ENCODE measurements around the gene LIPG. TPM values are rescaled to one million over a fixed set of nuclear protein-coding genes. Genes with fewer than 3 reads are reported as not detected.
"Not testable (repeated sequence)": the region's sequence is repeated elsewhere in the genome, so short reads cannot be mapped to it uniquely, and the experiment has no call there.

Gene LIPG
- total RNA-seq, 1 donor from 2014 or later = 1.5 TPM

GRCh38 chr18:49573835-49574234 is 12.0 kb downstream of the LIPG start:
- DNase-seq (ENCODE audit: low spot score) = no peak
- no peaks in the 10 kb centered on the region for H3K36me3 Mint-ChIP-seq (ENCODE audit: low read depth)
- no peak overlapping the region for H3K4me3 Mint-ChIP-seq (ENCODE audit: unreplicated experiment)
- H3K27me3 Mint-ChIP-seq (ENCODE audit: low read depth) = no peaks in the 10 kb centered on the region
- no peaks in the 10 kb centered on the region for H3K4me1 Mint-ChIP-seq (ENCODE audit: low read depth)
- H3K27ac Mint-ChIP-seq (ENCODE audit: unreplicated experiment) = no peak overlapping the region
- TF ChIP-seq CTCF (IDR thresholded peaks at IDR 0.05) = no peak
- no peaks in the 10 kb centered on the region for H3K9me3 Mint-ChIP-seq (ENCODE audit: low read depth)

- H3K9me3 Mint-ChIP-seq (ENCODE audit: low read depth); H3K27me3 Mint-ChIP-seq (ENCODE audit: low read depth); H3K4me1 Mint-ChIP-seq (ENCODE audit: low read depth); H3K36me3 Mint-ChIP-seq (ENCODE audit: low read depth); H3K4me3 Mint-ChIP-seq (ENCODE audit: unreplicated experiment); DNase-seq (ENCODE audit: low spot score); H3K27ac Mint-ChIP-seq (ENCODE audit: unreplicated experiment): not testable (repeated sequence)
Measured at GRCh38 chr18:49579041-49579440, 17.2 kb downstream of the LIPG start.

GRCh38 chr18:49579583-49579982 is 17.7 kb downstream of the LIPG start:
- not testable (repeated sequence) for H3K27me3 Mint-ChIP-seq (ENCODE audit: low read depth); H3K4me1 Mint-ChIP-seq (ENCODE audit: low read depth); H3K4me3 Mint-ChIP-seq (ENCODE audit: unreplicated experiment); H3K9me3 Mint-ChIP-seq (ENCODE audit: low read depth); H3K27ac Mint-ChIP-seq (ENCODE audit: unreplicated experiment); H3K36me3 Mint-ChIP-seq (ENCODE audit: low read depth); DNase-seq (ENCODE audit: low spot score)

GRCh38 chr18:49580279-49580678 is 18.4 kb downstream of the LIPG start:
- H3K9me3 Mint-ChIP-seq (ENCODE audit: low read depth) = no peaks in the 10 kb centered on the region
- H3K4me1 Mint-ChIP-seq (ENCODE audit: low read depth) = no peaks in the 10 kb centered on the region
- no peak for TF ChIP-seq CTCF (IDR thresholded peaks at IDR 0.05)
- H3K27me3 Mint-ChIP-seq (ENCODE audit: low read depth) = peaks cover 9% of the 10 kb centered on the region
- DNase-seq (ENCODE audit: low spot score) = no peak
- H3K27ac Mint-ChIP-seq (ENCODE audit: unreplicated experiment) = no peak overlapping the region
- H3K36me3 Mint-ChIP-seq (ENCODE audit: low read depth) = no peaks in the 10 kb centered on the region
- H3K4me3 Mint-ChIP-seq (ENCODE audit: unreplicated experiment) = no peak overlapping the region

GRCh38 chr18:49581371-49581770 is 19.5 kb downstream of the LIPG start:
- Mint-ChIP-seq H3K9me3 (ENCODE audit: low read depth) (no peaks in the 10 kb centered on the region), H3K4me3 (ENCODE audit: unreplicated experiment) (no peak overlapping the region)
- no peak for DNase-seq (ENCODE audit: low spot score)

GRCh38 chr18:49582579-49582978 is 20.7 kb downstream of the LIPG start:
- no peak for DNase-seq (ENCODE audit: low spot score)
- no peaks in the 10 kb centered on the region for H3K36me3 Mint-ChIP-seq (ENCODE audit: low read depth)
- no peak overlapping the region for H3K27ac Mint-ChIP-seq (ENCODE audit: unreplicated experiment)
- TF ChIP-seq CTCF (IDR thresholded peaks at IDR 0.05) = no peak
- peaks cover 10% of the 10 kb centered on the region for H3K27me3 Mint-ChIP-seq (ENCODE audit: low read depth)
- no peak overlapping the region for H3K4me3 Mint-ChIP-seq (ENCODE audit: unreplicated experiment)
- no peaks in the 10 kb centered on the region for H3K9me3 Mint-ChIP-seq (ENCODE audit: low read depth)
- H3K4me1 Mint-ChIP-seq (ENCODE audit: low read depth) = no peaks in the 10 kb centered on the region

More at GRCh38 chr18:49581371-49581770, 19.5 kb downstream of the LIPG start:
- Mint-ChIP-seq H3K27me3 (ENCODE audit: low read depth) (peaks cover 9% of the 10 kb centered on the region), H3K27ac (ENCODE audit: unreplicated experiment) (no peak overlapping the region), H3K4me1 (ENCODE audit: low read depth) (no peaks in the 10 kb centered on the region), H3K36me3 (ENCODE audit: low read depth) (no peaks in the 10 kb centered on the region)
- no peak for TF ChIP-seq CTCF (IDR thresholded peaks at IDR 0.05)
